Kidney (tissue), 14 donors: Measurements from ENCODE around the gene POLR1H. TPM values are rescaled to one million over a fixed set of nuclear protein-coding genes. Genes with fewer than 3 reads are reported as not detected.

Experiments used
- DNase-seq, 5 donors: peaks; one replicate each; pipeline ENCODE4 v3.0.0-alpha.2; 2013 to 2020
- FAIRE-seq: peaks from 2 replicates; lab custom pipeline; 2012; peaks lifted over from hg19 to GRCh38; lab: Jason Lieb, UNC
- H3K27ac ChIP-seq, 2 donors: one replicate each; pipeline ENCODE4 v1.7.0; 2013; ENCODE audit warnings: low read depth in 2 of 2, low read length in 2 of 2, inconsistent platforms in 1 of 2
- H3K27me3 ChIP-seq: one replicate; pipeline ENCODE4 v1.7.1; 2013; ENCODE audit warnings: low read length, inconsistent platforms; ENCODE audit not compliant: control insufficient read depth, insufficient read depth
- H3K36me3 ChIP-seq, 3 donors: one replicate each; pipeline versions ENCODE4 v1.7.0 to v1.7.1; 2013; ENCODE audit warnings: low read length in 3 of 3, control low read depth in 1 of 3, inconsistent platforms in 1 of 3; ENCODE audit not compliant: insufficient read depth in 3 of 3, control insufficient read depth in 2 of 3
- H3K4me1 ChIP-seq, 3 donors: one replicate each; pipeline versions ENCODE4 v1.7.0 to v1.7.1; 2013; ENCODE audit warnings: low read length in 3 of 3, inconsistent platforms in 1 of 3, low read depth in 1 of 3; ENCODE audit not compliant: control insufficient read depth in 2 of 3, insufficient read depth in 2 of 3
- H3K4me3 ChIP-seq, 3 donors: one replicate each; pipeline versions ENCODE4 v1.7.0 to v1.8.1; 2013; ENCODE audit warnings: low read length in 3 of 3, control low read depth in 1 of 3, inconsistent platforms in 1 of 3
- H3K9ac ChIP-seq, 3 donors: one replicate each; pipeline versions ENCODE4 v1.7.0 to v1.7.1; 2013; ENCODE audit warnings: low read length in 3 of 3, control low read depth in 1 of 3, inconsistent platforms in 1 of 3
- H3K9me3 ChIP-seq, 3 donors: one replicate each; pipeline versions ENCODE4 v1.7.0 to v1.7.1; 2013; ENCODE audit warnings: low read length in 3 of 3, control low read depth in 1 of 3, inconsistent platforms in 1 of 3; ENCODE audit not compliant: control insufficient read depth in 2 of 3, insufficient read depth in 1 of 3
- CTCF ChIP-seq: IDR thresholded peaks from 3 replicates; pipeline ENCODE4 v1.5.1; 2012; ENCODE audit warnings: mild to moderate bottlenecking, moderate library complexity, borderline replicate concordance; ENCODE audit not compliant: insufficient read depth; ENCODE audit errors: extremely low read depth
- intact Hi-C: fragments of 100-400 bp; cut with DNase I; formaldehyde crosslinking; loops from one replicate; pipeline ENCODE4 v1.11.1; 2022
- polyA plus RNA-seq: library from polyadenylated mRNA; stranded (reverse); fragments of 350-450 nt; fragmentation: Illumina TruSeq; extraction: RNeasy Lipid Tissue Mini Kit (QIAGEN cat#74804); gene quantifications from one replicate; pipeline ENCODE4 v1.2.3, GENCODE V29; 2014; ENCODE audit warnings: low read depth, low replicate concordance; ENCODE audit not compliant: insufficient read depth
- total RNA-seq: library from RNA; stranded (reverse); fragmentation: NEBNext Ultra II Directional; extraction: Animal tissue kit (Norgen Biotek cat#: 25700); gene quantifications from one replicate; pipeline ENCODE4 v1.2.1, GENCODE V29; 2021
- donor health status: control.
- donor health status: control.
- donor health status: control.
- donor health status: control.
- donor health status: control.
- donor health status: DM: yes; HTN: yes; CAD: no.
- donor health status: Normal renal cell carcinoma (clear cell type).

POLR1H gene
- total and polyA plus RNA-seq, 2 donors from 2014 or later, result 23.3 to 52.8 TPM

DNA sequence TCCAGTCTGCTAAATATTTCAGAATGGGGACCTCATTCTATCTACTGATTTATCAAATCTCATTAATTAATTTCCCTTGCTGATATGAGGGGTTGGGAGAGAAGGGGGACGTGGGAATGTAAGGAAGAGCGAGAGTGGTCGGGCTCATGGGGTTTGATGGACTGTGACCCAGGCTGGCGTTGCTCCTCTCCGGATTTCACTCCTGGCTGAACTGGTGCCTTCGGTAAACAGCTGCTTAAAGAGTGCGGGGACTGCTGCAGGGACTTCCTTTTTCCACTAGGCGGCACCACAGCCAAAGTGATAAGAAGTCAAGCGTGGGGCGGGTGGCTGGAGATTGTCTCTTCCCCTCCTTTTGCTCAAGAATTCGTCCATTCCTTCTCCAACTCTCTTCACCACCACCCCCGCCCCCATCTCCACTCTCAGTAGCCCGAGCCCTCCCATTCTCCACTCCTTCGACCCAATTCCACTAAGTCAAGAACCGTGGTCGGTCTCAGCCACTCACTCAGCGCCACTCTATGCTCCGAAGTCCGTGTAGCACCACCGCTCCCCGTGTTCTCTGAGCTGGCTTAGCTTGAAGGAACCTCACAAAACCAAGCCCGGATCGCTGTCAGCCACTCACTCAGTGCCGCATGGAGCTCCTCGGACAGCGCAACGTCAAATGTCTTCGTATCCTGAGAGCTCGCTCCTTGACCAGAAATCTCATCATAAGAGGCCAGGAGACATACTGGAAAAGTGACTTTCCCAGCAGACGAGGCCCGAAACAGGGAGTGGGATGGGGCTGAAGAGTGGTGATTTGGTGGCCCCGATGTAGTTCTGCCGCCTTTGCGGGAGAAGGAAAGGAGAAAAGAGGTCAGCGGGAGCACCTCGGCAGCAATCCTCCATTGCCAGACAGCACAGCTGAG lies 42.2 kb downstream of the POLR1H start:
- Histone ChIP-seq H3K9ac (peak overlapping the region in 1 of 3 donors; percentile 35), H3K4me1 (peaks cover 0 to 23% (median 13%) of the 10 kb centered on the region in 3 donors), H3K27ac (peak overlapping the region in 1 of 2 donors; percentile 25), H3K4me3 (peak overlapping the region; percentile 44 to 58 (median 49)), H3K27me3 (peaks cover 41% of the 10 kb centered on the region), H3K9me3 (no peaks in the 10 kb centered on the region), H3K36me3 (no peaks in the 10 kb centered on the region)
- intact Hi-C loops, result no loop called here
- DNase-seq (peak; percentile 89 to 96 (median 90)), FAIRE-seq (no peak)
- TF ChIP-seq CTCF, result peak; percentile 98

DNA sequence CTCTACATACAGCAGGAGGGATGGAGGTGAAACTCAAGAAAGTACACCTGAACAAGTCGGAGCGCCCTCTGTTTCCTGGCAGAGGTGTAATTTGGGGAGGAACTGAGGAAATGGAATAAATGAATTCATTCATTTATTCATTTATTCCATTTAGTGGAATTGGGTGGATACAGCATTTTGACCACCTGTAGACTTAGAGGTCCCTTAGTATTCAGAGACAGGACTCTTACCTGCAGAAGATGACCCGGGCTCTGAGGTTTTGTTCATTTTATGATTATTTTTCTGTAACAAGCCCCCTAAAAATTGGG lies 42.8 kb downstream of the POLR1H start:
- no peak for FAIRE-seq
- H3K36me3 ChIP-seq, result no peaks in the 10 kb centered on the region
- peaks cover 35% of the 10 kb centered on the region for H3K27me3 ChIP-seq
- peak overlapping the region in 1 of 3 donors; percentile 35 for H3K9ac ChIP-seq
- H3K4me1 ChIP-seq, result peaks cover 0 to 23% (median 13%) of the 10 kb centered on the region in 3 donors
- peak overlapping the region in 2 of 3 donors; percentile 49 to 58 for H3K4me3 ChIP-seq
- DNase-seq, result no peak
- H3K9me3 ChIP-seq, result no peaks in the 10 kb centered on the region
- TF ChIP-seq CTCF, result no peak
- intact Hi-C loops, result no loop called here
- H3K27ac ChIP-seq, result no peak overlapping the region

GRCh38 chr6:30104661-30105060 lies 43.6 kb downstream of the POLR1H start:
- Histone ChIP-seq H3K4me3 (no peak overlapping the region), H3K27me3 (peaks cover 30% of the 10 kb centered on the region), H3K4me1 (peaks cover 0 to 23% (median 13%) of the 10 kb centered on the region in 3 donors), H3K36me3 (no peaks in the 10 kb centered on the region), H3K27ac (no peak overlapping the region), H3K9me3 (no peaks in the 10 kb centered on the region), H3K9ac (no peak overlapping the region)
- no peak for FAIRE-seq
- TF ChIP-seq CTCF, result no peak
- intact Hi-C loops, result no loop called here
- no peak for DNase-seq
